Fibroblast of lung (primary cell): Measurements from ENCODE around the gene ZNF197. TPM values are rescaled to one million over a fixed set of nuclear protein-coding genes. Genes with fewer than 3 reads are reported as not detected.

Experiments used
- DNase-seq, 2 donors: peaks; one replicate each; pipeline versions ENCODE4 v3.0.0 to v3.0.0-alpha.2; 2010; ENCODE audit warnings: low read depth in 2 of 2
- H2AFZ ChIP-seq: 2 replicates; pipeline ENCODE4 v1.5.1; 2012; ENCODE audit warnings: low read length, control low read depth, inconsistent platforms
- H3K27ac ChIP-seq: 2 replicates; pipeline ENCODE4 v1.5.1; 2011; ENCODE audit warnings: low read length, control low read depth; ENCODE audit not compliant: insufficient read depth
- H3K27me3 ChIP-seq: 2 replicates; pipeline ENCODE4 v1.5.1; 2011; ENCODE audit warnings: mild to moderate bottlenecking, low read length; ENCODE audit not compliant: control insufficient read depth, insufficient read depth
- H3K36me3 ChIP-seq: 2 replicates; pipeline ENCODE4 v1.5.1; 2011; ENCODE audit warnings: low read length; ENCODE audit not compliant: control insufficient read depth, insufficient read depth
- H3K4me1 ChIP-seq: 2 replicates; pipeline ENCODE4 v1.5.1; 2011; ENCODE audit warnings: low read length; ENCODE audit not compliant: control insufficient read depth, insufficient read depth; ENCODE audit errors: extremely low read depth
- H3K4me2 ChIP-seq: 2 replicates; pipeline ENCODE4 v1.5.1; 2011; ENCODE audit warnings: low read length, control low read depth; ENCODE audit not compliant: insufficient read depth; ENCODE audit errors: extremely low read depth
- H3K4me3 ChIP-seq, 4 experiments: fragments of 200-600 bp in 1 of 4; sonication (generic) in 1 of 4; replicated peaks in 1 of 4; 2 replicates each; pipeline ENCODE4 v1.5.1; 2011 to 2016; ENCODE audit warnings: low read length in 4 of 4, low read depth in 3 of 4, mild to moderate bottlenecking in 3 of 4, control low read depth in 2 of 4, inconsistent platforms in 1 of 4, mixed read lengths in 1 of 4; ENCODE audit not compliant: insufficient read depth in 1 of 4; ENCODE audit errors: control extremely low read depth in 1 of 4
- H3K79me2 ChIP-seq: 2 replicates; pipeline ENCODE4 v1.5.1; 2012; ENCODE audit warnings: mild to moderate bottlenecking, low read length, inconsistent platforms; ENCODE audit not compliant: control insufficient read depth, insufficient read depth
- H3K9ac ChIP-seq: 2 replicates; pipeline ENCODE4 v1.5.1; 2011; ENCODE audit warnings: mild to moderate bottlenecking, low read length, control low read depth; ENCODE audit not compliant: insufficient read depth
- H3K9me3 ChIP-seq: 2 replicates; pipeline ENCODE4 v1.5.1; 2012; ENCODE audit warnings: low read depth, low read length; ENCODE audit not compliant: control insufficient read depth, insufficient read depth
- H4K20me1 ChIP-seq: 2 replicates; pipeline ENCODE4 v1.5.1; 2011; ENCODE audit warnings: low read length; ENCODE audit not compliant: control insufficient read depth, insufficient read depth; ENCODE audit errors: extremely low read depth
- CTCF ChIP-seq, 2 donors: IDR thresholded peaks in 1 of 2; conservative IDR thresholded peaks in 1 of 2; 1 replicate in 1 of 2; 2 replicates in 1 of 2; pipeline ENCODE4 v1.5.1; 2011 to 2012; ENCODE audit warnings: low read length in 2 of 2, control low read depth in 1 of 2, inconsistent platforms in 1 of 2, low read depth in 1 of 2, mild to moderate bottlenecking in 1 of 2
- EZH2 ChIP-seq: IDR thresholded peaks from 2 replicates; pipeline ENCODE4 v1.5.1; 2012; ENCODE audit warnings: low read length, control low read depth, mild to moderate bottlenecking; ENCODE audit errors: missing control alignments
- polyA plus RNA-seq, 2 donors: library from polyadenylated mRNA; depleted of rRNA in 1 of 2; stranded (reverse) in 1 of 2; unstranded in 1 of 2; fragments of >200 nt; gene quantifications; 2 replicates each; pipeline ENCODE4 v1.2.1, GENCODE V29; 2011 to 2012; ENCODE audit warnings: missing spikeins in 1 of 2
- total RNA-seq: library from RNA; depleted of rRNA; stranded (reverse); fragments of >200 nt; gene quantifications from 2 replicates; pipeline ENCODE4 v1.2.1, GENCODE V29; 2014

Gene ZNF197
- total and polyA plus RNA-seq, 2 donors (not counting 1 experiment from before 2014, with no cell fraction given) = 9.3 to 20.8 TPM

DNA sequence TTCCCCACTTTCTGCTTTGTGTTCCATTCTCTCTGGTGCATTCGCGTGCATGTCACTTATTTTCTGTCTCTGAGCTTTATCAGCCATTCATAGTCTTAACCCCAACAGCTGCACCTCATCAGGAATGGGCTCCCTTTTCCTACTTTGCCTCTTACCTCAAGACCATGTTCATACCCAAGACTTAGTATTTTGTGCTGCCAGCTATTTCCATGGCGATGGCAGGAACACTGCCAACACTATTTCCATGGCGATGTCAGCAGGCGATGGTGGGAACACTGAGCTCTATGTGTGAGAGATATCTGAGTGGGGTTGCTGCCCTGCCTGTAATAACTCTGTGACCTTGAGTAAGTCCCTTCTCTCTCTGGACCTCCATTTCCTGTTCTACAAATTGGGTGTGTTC, 29.2 kb downstream of the ZNF197 start:
- H2AFZ ChIP-seq = no peak overlapping the region
- peaks cover 27% of the 10 kb centered on the region for H3K36me3 ChIP-seq
- peaks cover 5% of the 10 kb centered on the region for H3K9me3 ChIP-seq
- H3K79me2 ChIP-seq = peaks cover 9% of the 10 kb centered on the region
- H3K27me3 ChIP-seq = no peaks in the 10 kb centered on the region
- no peak for TF ChIP-seq EZH2
- TF ChIP-seq CTCF (conservative IDR thresholded peaks at IDR 0.05 in 1 of 2, IDR thresholded peaks at IDR 0.05 in 1 of 2; ENCODE audit: low read depth in 1 of 2, low read length in 2 of 2) = no peak
- H3K4me1 ChIP-seq = no peaks in the 10 kb centered on the region
- no peak overlapping the region for H3K27ac ChIP-seq
- H4K20me1 ChIP-seq = no peaks in the 10 kb centered on the region
- H3K9ac ChIP-seq = no peak overlapping the region
- no peak overlapping the region for H3K4me2 ChIP-seq
- DNase-seq = no peak
- no peak overlapping the region for H3K4me3 ChIP-seq

- TF ChIP-seq EZH2 = no peak
- no peak for TF ChIP-seq CTCF (conservative IDR thresholded peaks at IDR 0.05 in 1 of 2, IDR thresholded peaks at IDR 0.05 in 1 of 2; ENCODE audit: low read depth in 1 of 2, low read length in 2 of 2)
- no peak overlapping the region for H3K27ac ChIP-seq
- no peak for DNase-seq
- H4K20me1 ChIP-seq = no peaks in the 10 kb centered on the region
- no peaks in the 10 kb centered on the region for H3K27me3 ChIP-seq
- H3K4me3 ChIP-seq = no peak overlapping the region
- no peaks in the 10 kb centered on the region for H3K79me2 ChIP-seq
- no peak overlapping the region for H3K4me2 ChIP-seq
- no peak overlapping the region for H2AFZ ChIP-seq
- no peak overlapping the region for H3K9ac ChIP-seq
- H3K9me3 ChIP-seq = peaks cover 6% of the 10 kb centered on the region
- peaks cover 26% of the 10 kb centered on the region for H3K36me3 ChIP-seq
- no peaks in the 10 kb centered on the region for H3K4me1 ChIP-seq
Measured at GRCh38 chr3:44659015-44659414, 34.2 kb downstream of the ZNF197 start.

GRCh38 chr3:44659434-44659833, 34.6 kb downstream of the ZNF197 start:
- Histone ChIP-seq H3K79me2 (no peaks in the 10 kb centered on the region), H3K27ac (no peak overlapping the region), H2AFZ (no peak overlapping the region), H3K27me3 (no peaks in the 10 kb centered on the region), H3K4me2 (no peak overlapping the region), H3K9ac (no peak overlapping the region), H3K4me3 (no peak overlapping the region), H3K4me1 (no peaks in the 10 kb centered on the region), H4K20me1 (no peaks in the 10 kb centered on the region), H3K9me3 (peaks cover 6% of the 10 kb centered on the region), H3K36me3 (peaks cover 24% of the 10 kb centered on the region)
- TF ChIP-seq EZH2 = no peak
- TF ChIP-seq CTCF (conservative IDR thresholded peaks at IDR 0.05 in 1 of 2, IDR thresholded peaks at IDR 0.05 in 1 of 2; ENCODE audit: low read depth in 1 of 2, low read length in 2 of 2) = no peak
- peak; percentile 8 for DNase-seq
